WTC11 (cell line): ENCODE results near the gene HNF1B. TPM values are rescaled to one million over a fixed set of nuclear protein-coding genes. Genes with fewer than 3 reads are reported as not detected.

Experiments
- ATAC-seq: fragments of 200-7000 bp; cut with Tn5 transposase; 2 replicates; pipeline ENCODE4 v1.10.0; 2021; ENCODE audit warnings: mild to moderate bottlenecking, moderate library complexity
- CTCF ChIA-PET: fragments of 300-600 bp; sonication (Branson Sonifier 250); formaldehyde crosslinking; loops from one replicate; lab custom pipeline; 2021; ENCODE audit warnings: antibody characterized with exemption; lab: Charles Lee
- POLR2A ChIA-PET: fragments of 350-600 bp; sonication (Branson Sonifier 250); formaldehyde crosslinking; loops from one replicate; lab custom pipeline; 2021; ENCODE audit warnings: antibody characterized with exemption; lab: Charles Lee
- DNase-seq: peaks from one replicate; pipeline ENCODE4 v3.0.0; 2021; ENCODE audit warnings: low spot score
- H3K27ac Mint-ChIP-seq: 2 replicates; pipeline ENCODE4 v1.8.0; 2021; ENCODE audit warnings: mixed read lengths
- H3K27me3 Mint-ChIP-seq: 2 replicates; pipeline ENCODE4 v1.8.0; 2021; ENCODE audit warnings: low read depth, mild to moderate bottlenecking, moderate library complexity, mixed read lengths
- H3K36me3 Mint-ChIP-seq: 2 replicates; pipeline ENCODE4 v1.8.0; 2021; ENCODE audit warnings: mixed read lengths
- H3K4me1 Mint-ChIP-seq: 2 replicates; pipeline ENCODE4 v1.8.0; 2022; ENCODE audit warnings: mixed read lengths
- H3K4me3 Mint-ChIP-seq: 2 replicates; pipeline ENCODE4 v1.8.0; 2021; ENCODE audit warnings: mild to moderate bottlenecking, moderate library complexity, mixed read lengths
- H3K9me3 Mint-ChIP-seq: 2 replicates; pipeline ENCODE4 v1.8.0; 2021; ENCODE audit warnings: mixed read lengths
- CREB1 ChIP-seq: sonication (generic); formaldehyde crosslinking; IDR thresholded peaks from 2 replicates; pipeline ENCODE4 v1.8.0; 2023; ENCODE audit warnings: mild to moderate bottlenecking, missing genetic modification reagents
- E2F4 ChIP-seq: sonication (generic); formaldehyde crosslinking; IDR thresholded peaks from 2 replicates; pipeline ENCODE4 v1.8.1; 2022; ENCODE audit warnings: low read depth, mild to moderate bottlenecking, moderate library complexity, missing genetic modification reagents, borderline replicate concordance
- ESRRA ChIP-seq: sonication (generic); formaldehyde crosslinking; IDR thresholded peaks from 2 replicates; pipeline ENCODE4 v1.8.1; 2022; ENCODE audit warnings: mild to moderate bottlenecking, missing genetic modification reagents, borderline replicate concordance
- FOXP4 ChIP-seq: sonication (generic); formaldehyde crosslinking; IDR thresholded peaks from 2 replicates; pipeline ENCODE4 v1.8.0; 2022; ENCODE audit warnings: mild to moderate bottlenecking, missing genetic modification reagents
- JUN ChIP-seq: sonication (generic); formaldehyde crosslinking; IDR thresholded peaks from 2 replicates; pipeline ENCODE4 v1.8.0; 2023; ENCODE audit warnings: mild to moderate bottlenecking, missing genetic modification reagents
- MAX ChIP-seq: sonication (generic); formaldehyde crosslinking; IDR thresholded peaks from 2 replicates; pipeline ENCODE4 v1.8.0; 2022; ENCODE audit warnings: mild to moderate bottlenecking, missing genetic modification reagents
- MLX ChIP-seq: sonication (generic); formaldehyde crosslinking; IDR thresholded peaks from 2 replicates; pipeline ENCODE4 v1.8.1; 2023; ENCODE audit warnings: mild to moderate bottlenecking, missing genetic modification reagents, moderate library complexity
- OVOL2 ChIP-seq: fragments of 250-450 bp; sonication (Bioruptor Pico); IDR thresholded peaks from 2 replicates; pipeline ENCODE4 v1.9.0; 2021; ENCODE audit warnings: mild to moderate bottlenecking, borderline replicate concordance
- PREB ChIP-seq: sonication (generic); formaldehyde crosslinking; IDR thresholded peaks from 2 replicates; pipeline ENCODE4 v1.8.1; 2022; ENCODE audit warnings: mild to moderate bottlenecking, missing genetic modification reagents, moderate library complexity, borderline replicate concordance
- ZNF121 ChIP-seq: sonication (generic); formaldehyde crosslinking; IDR thresholded peaks from 2 replicates; pipeline ENCODE4 v1.8.0; 2023; ENCODE audit warnings: missing genetic modification reagents
- ZNF281 ChIP-seq: sonication (generic); formaldehyde crosslinking; IDR thresholded peaks from 2 replicates; pipeline ENCODE4 v1.8.0; 2023; ENCODE audit warnings: mild to moderate bottlenecking, missing genetic modification reagents
- ZNF532 ChIP-seq: fragments of 250-450 bp; sonication (Bioruptor Pico); IDR thresholded peaks from 2 replicates; pipeline ENCODE4 v1.9.0; 2021; ENCODE audit warnings: mild to moderate bottlenecking, borderline replicate concordance
- total RNA-seq: library from RNA; stranded (reverse); gene quantifications from 3 replicates; pipeline ENCODE4 v1.2.3, GENCODE V29; 2021

HNF1B gene
- total RNA-seq, 1 experiment from 2014 or later = 0.26 TPM

GRCh38 chr17:37713624-37714023, 31.2 kb downstream of the HNF1B start:
- DNase-seq = no peak
- H3K4me1 Mint-ChIP-seq = peaks cover 21% of the 10 kb centered on the region
- POLR2A ChIA-PET = no interaction called here

GRCh38 chr17:37713028-37713431, 31.8 kb downstream of the HNF1B start:
- Mint-ChIP-seq H3K27me3 (no peaks in the 10 kb centered on the region), H3K9me3 (peaks cover 6% of the 10 kb centered on the region), H3K4me3 (no peak overlapping the region), H3K4me1 (peaks cover 21% of the 10 kb centered on the region), H3K27ac (no peak overlapping the region), H3K36me3 (0 out of 2 replicates have a peak, but pooled peaks cover 3% of the 10 kb centered on the region)
- ATAC-seq (no peak), DNase-seq (no peak)
- ChIA-PET CTCF (no interaction called here), POLR2A (no interaction called here)
- no peak for TF ChIP-seq OVOL2
- TF ChIP-seq ZNF281 (CRISPR knock-in tag) = no peak
- TF ChIP-seq JUN (CRISPR knock-in tag) = no peak
- TF ChIP-seq ZNF121 (CRISPR knock-in tag) = no peak
- no peak for TF ChIP-seq MLX (CRISPR knock-in tag)
- no peak for TF ChIP-seq E2F4 (CRISPR knock-in tag)
- no peak for TF ChIP-seq PREB (CRISPR knock-in tag)

More at GRCh38 chr17:37713624-37714023, 31.2 kb downstream of the HNF1B start:
- peaks cover 6% of the 10 kb centered on the region for H3K9me3 Mint-ChIP-seq
- no peak overlapping the region for H3K27ac Mint-ChIP-seq
- no peak for ATAC-seq
- 0 out of 2 replicates have a peak, but pooled peaks cover 3% of the 10 kb centered on the region for H3K36me3 Mint-ChIP-seq
- no peak overlapping the region for H3K4me3 Mint-ChIP-seq
- CTCF ChIA-PET = no interaction called here
- H3K27me3 Mint-ChIP-seq = no peaks in the 10 kb centered on the region; the same call in 1 of the 2 replicates
- TF ChIP-seq ZNF532 (CRISPR knock-in tag) = no peak
- no peak for TF ChIP-seq MAX (CRISPR knock-in tag)
- no peak for TF ChIP-seq PREB (CRISPR knock-in tag)
- TF ChIP-seq CREB1 (CRISPR knock-in tag) = no peak
- TF ChIP-seq FOXP4 = no peak
- no peak for TF ChIP-seq ESRRA (CRISPR knock-in tag)
